Measurements from ENCODE around the gene RSRP1.

GRCh38 chr1:25219661-25220251 lies 27.5 kb downstream of the RSRP1 start:
- TF ChIP-seq GATA3 (IDR thresholded peaks at IDR 0.05; ENCODE audit: low read depth, low read length): no peak
- TF ChIP-seq GATA2 (IDR thresholded peaks at IDR 0.05; ENCODE audit: low read depth, low read length): no peak
